SK-N-SH (cell line): Measurements from ENCODE around the gene PIH1D1. TPM values are rescaled to one million over a fixed set of nuclear protein-coding genes. Genes with fewer than 3 reads are reported as not detected.

Experiments
- CTCF ChIA-PET: fragments of 300-600, 350-600 bp; formaldehyde crosslinking; extraction: SDS; loops from one replicate; lab custom pipeline; 2021; lab: Yijun Ruan, JAX
- POLR2A ChIA-PET: fragments of 350-600 bp; sonication (Branson Sonifier 250); formaldehyde crosslinking; extraction: SDS; loops from one replicate; lab custom pipeline; 2020; ENCODE audit warnings: antibody characterized with exemption, inconsistent platforms; lab: Yijun Ruan, JAX
- DNase-seq: peaks from one replicate; pipeline ENCODE4 v3.0.0; 2012
- H2AFZ ChIP-seq: fragments of 200-600 bp; sonication (generic); 2 replicates; pipeline ENCODE4 v1.8.1; 2016; ENCODE audit warnings: antibody characterized with exemption, mild to moderate bottlenecking, low read depth
- H3F3A ChIP-seq: fragments of 200-600 bp; sonication (generic); replicated peaks from 2 replicates; pipeline ENCODE3; 2016; ENCODE audit warnings: antibody characterized with exemption, mild to moderate bottlenecking; ENCODE audit not compliant: insufficient read depth
- H3K27ac ChIP-seq, 2 experiments: fragments of 200-500 bp in 1 of 2; fragments of 200-600 bp in 1 of 2; sonication (Bioruptor generic) in 1 of 2; sonication (generic), shearing (Covaris generic) in 1 of 2; 2 replicates each; pipeline versions ENCODE4 v1.5.1 to v1.6.1; 2014 to 2016; ENCODE audit warnings: low read depth in 2 of 2, inconsistent platforms in 1 of 2, low read length in 1 of 2, mild to moderate bottlenecking in 1 of 2, mixed read lengths in 1 of 2
- H3K27me3 ChIP-seq: fragments of 200-600 bp; sonication (generic), shearing (Covaris generic); 2 replicates; pipeline ENCODE4 v1.6.1; 2016; ENCODE audit warnings: mixed run types; ENCODE audit not compliant: insufficient read depth
- H3K36me3 ChIP-seq, 2 experiments: fragments of 200-500 bp in 1 of 2; fragments of 200-600 bp in 1 of 2; sonication (Bioruptor generic) in 1 of 2; sonication (generic) in 1 of 2; replicated peaks in 1 of 2; 2 replicates each; pipeline versions ENCODE3 to v1.5.1; 2014 to 2016; ENCODE audit warnings: low read length in 1 of 2, mild to moderate bottlenecking in 1 of 2; ENCODE audit not compliant: insufficient read depth in 2 of 2, control insufficient read depth in 1 of 2
- H3K4me1 ChIP-seq, 2 experiments: fragments of 200-500 bp in 1 of 2; fragments of 200-600 bp in 1 of 2; sonication (Bioruptor generic) in 1 of 2; sonication (generic), shearing (Covaris generic) in 1 of 2; 2 replicates each; pipeline versions ENCODE4 v1.5.1 to v1.6.1; 2014 to 2016; ENCODE audit warnings: low read depth in 1 of 2, low read length in 1 of 2, mixed run types in 1 of 2; ENCODE audit not compliant: insufficient read depth in 2 of 2, control insufficient read depth in 1 of 2
- H3K4me2 ChIP-seq: fragments of 200-600 bp; sonication (generic), shearing (Covaris generic); 2 replicates; pipeline ENCODE4 v1.6.1; 2017; ENCODE audit warnings: mixed run types
- H3K4me3 ChIP-seq, 2 experiments: fragments of 200-500 bp in 1 of 2; fragments of 200-600 bp in 1 of 2; sonication (Bioruptor generic) in 1 of 2; sonication (generic), shearing (Covaris generic) in 1 of 2; 2 replicates each; pipeline versions ENCODE4 v1.5.1 to v1.8.1; 2014 to 2016; ENCODE audit warnings: low read depth in 2 of 2, inconsistent platforms in 1 of 2, low read length in 1 of 2, mild to moderate bottlenecking in 1 of 2, mixed read lengths in 1 of 2, moderate library complexity in 1 of 2
- H3K79me2 ChIP-seq: fragments of 200-600 bp; sonication (generic); 2 replicates; pipeline ENCODE4 v1.8.1; 2017; ENCODE audit warnings: mild to moderate bottlenecking; ENCODE audit not compliant: insufficient read depth
- H3K9ac ChIP-seq: fragments of 200-600 bp; sonication (generic); 2 replicates; pipeline ENCODE4 v1.6.1; 2017; ENCODE audit warnings: mixed run types
- H3K9me2 ChIP-seq: fragments of 200-600 bp; sonication (generic); 2 replicates; pipeline ENCODE4 v1.6.1; 2017; ENCODE audit warnings: mixed run types
- H3K9me3 ChIP-seq: fragments of 200-600 bp; sonication (generic); 2 replicates; pipeline ENCODE4 v1.6.1; 2017; ENCODE audit warnings: mixed run types, mild to moderate bottlenecking, moderate library complexity
- H4K20me1 ChIP-seq: fragments of 200-600 bp; sonication (generic); 2 replicates; pipeline ENCODE4 v1.6.1; 2017; ENCODE audit warnings: mild to moderate bottlenecking, mixed run types; ENCODE audit not compliant: insufficient read depth
- NRF1 ChIP-seq: IDR thresholded peaks from 2 replicates; pipeline ENCODE4 v1.6.1; 2012; ENCODE audit warnings: low read depth, mild to moderate bottlenecking, low read length
- RAD21 ChIP-seq: IDR thresholded peaks from 2 replicates; pipeline ENCODE4 v1.6.1; 2012; ENCODE audit warnings: mild to moderate bottlenecking, low read length
- TAF1 ChIP-seq: IDR thresholded peaks from 2 replicates; pipeline ENCODE4 v1.6.1; 2012; ENCODE audit warnings: low read depth, mild to moderate bottlenecking, low read length, moderate library complexity, borderline replicate concordance
- WGBS: methylation state at CpG from one replicate; pipeline ENCODE4 v1.1.6; 2017; ENCODE audit warnings: low lambda C conversion rate; 5-methylcytosine and 5-hydroxymethylcytosine counted together
- polyA plus RNA-seq, 3 experiments: library from polyadenylated mRNA; depleted of rRNA; stranded (reverse); fragments of >200 nt; gene quantifications; 2 replicates each; pipeline ENCODE4 v1.2.3, GENCODE V29; 2012
- TF ChIP-seq, protein P1 (sequence below): fragments of 150-350 bp; IDR thresholded peaks from 2 replicates; pipeline ENCODE4 v1.6.1; 2016; ENCODE audit warnings: mild to moderate bottlenecking, low read depth, low read length
- TF ChIP-seq, protein P2 (sequence below): IDR thresholded peaks from 2 replicates; pipeline ENCODE4 v1.4.0; 2012; ENCODE audit warnings: low read depth, borderline replicate concordance
- TF ChIP-seq, protein P3 (sequence below): fragments of 200-600 bp; sonication (generic); IDR thresholded peaks from 2 replicates; pipeline ENCODE4 v1.6.1; 2017; ENCODE audit warnings: antibody characterized with exemption, mild to moderate bottlenecking, moderate library complexity

PIH1D1 gene
- polyA plus RNA-seq, 1 of the 3 experiments (the other 2 are of a cell fraction) = 157 TPM

DNA sequence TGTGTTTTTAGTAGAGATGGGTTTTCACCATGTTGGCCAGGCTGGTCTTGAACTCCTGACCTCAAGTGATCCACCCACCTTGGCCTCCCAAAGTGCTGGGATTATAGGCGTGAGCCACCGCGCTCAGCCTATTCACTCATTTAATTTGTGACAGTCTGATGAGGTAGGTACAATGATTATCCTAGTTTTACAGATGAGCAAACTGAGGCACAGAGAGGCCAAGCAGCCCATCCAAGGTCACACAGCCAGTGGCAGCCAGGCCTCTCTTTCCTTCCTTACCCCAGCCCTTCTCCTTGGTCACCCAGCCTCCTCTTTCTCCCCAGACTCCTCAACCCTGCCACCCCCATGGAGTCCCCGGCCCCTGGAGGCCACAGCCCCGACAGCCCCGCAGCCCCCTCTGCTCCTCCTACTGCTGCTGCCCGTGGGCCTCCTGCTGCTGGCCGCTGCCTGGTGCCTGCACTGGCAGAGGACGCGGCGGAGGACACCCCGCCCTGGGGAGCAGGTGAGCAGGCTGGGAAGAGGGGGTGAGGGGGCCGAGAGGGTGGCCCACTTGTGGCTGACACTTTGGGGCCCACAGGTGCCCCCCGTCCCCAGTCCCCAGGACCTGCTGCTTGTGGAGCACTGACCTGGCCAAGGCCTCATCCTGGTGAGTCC is 28.5 kb upstream of the PIH1D1 start (continued):
- TF ChIP-seq, protein P1, sequence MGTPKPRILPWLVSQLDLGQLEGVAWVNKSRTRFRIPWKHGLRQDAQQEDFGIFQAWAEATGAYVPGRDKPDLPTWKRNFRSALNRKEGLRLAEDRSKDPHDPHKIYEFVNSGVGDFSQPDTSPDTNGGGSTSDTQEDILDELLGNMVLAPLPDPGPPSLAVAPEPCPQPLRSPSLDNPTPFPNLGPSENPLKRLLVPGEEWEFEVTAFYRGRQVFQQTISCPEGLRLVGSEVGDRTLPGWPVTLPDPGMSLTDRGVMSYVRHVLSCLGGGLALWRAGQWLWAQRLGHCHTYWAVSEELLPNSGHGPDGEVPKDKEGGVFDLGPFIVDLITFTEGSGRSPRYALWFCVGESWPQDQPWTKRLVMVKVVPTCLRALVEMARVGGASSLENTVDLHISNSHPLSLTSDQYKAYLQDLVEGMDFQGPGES = no peak
- TF ChIP-seq, protein P2, sequence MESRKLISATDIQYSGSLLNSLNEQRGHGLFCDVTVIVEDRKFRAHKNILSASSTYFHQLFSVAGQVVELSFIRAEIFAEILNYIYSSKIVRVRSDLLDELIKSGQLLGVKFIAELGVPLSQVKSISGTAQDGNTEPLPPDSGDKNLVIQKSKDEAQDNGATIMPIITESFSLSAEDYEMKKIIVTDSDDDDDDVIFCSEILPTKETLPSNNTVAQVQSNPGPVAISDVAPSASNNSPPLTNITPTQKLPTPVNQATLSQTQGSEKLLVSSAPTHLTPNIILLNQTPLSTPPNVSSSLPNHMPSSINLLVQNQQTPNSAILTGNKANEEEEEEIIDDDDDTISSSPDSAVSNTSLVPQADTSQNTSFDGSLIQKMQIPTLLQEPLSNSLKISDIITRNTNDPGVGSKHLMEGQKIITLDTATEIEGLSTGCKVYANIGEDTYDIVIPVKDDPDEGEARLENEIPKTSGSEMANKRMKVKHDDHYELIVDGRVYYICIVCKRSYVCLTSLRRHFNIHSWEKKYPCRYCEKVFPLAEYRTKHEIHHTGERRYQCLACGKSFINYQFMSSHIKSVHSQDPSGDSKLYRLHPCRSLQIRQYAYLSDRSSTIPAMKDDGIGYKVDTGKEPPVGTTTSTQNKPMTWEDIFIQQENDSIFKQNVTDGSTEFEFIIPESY = no peak

DNA sequence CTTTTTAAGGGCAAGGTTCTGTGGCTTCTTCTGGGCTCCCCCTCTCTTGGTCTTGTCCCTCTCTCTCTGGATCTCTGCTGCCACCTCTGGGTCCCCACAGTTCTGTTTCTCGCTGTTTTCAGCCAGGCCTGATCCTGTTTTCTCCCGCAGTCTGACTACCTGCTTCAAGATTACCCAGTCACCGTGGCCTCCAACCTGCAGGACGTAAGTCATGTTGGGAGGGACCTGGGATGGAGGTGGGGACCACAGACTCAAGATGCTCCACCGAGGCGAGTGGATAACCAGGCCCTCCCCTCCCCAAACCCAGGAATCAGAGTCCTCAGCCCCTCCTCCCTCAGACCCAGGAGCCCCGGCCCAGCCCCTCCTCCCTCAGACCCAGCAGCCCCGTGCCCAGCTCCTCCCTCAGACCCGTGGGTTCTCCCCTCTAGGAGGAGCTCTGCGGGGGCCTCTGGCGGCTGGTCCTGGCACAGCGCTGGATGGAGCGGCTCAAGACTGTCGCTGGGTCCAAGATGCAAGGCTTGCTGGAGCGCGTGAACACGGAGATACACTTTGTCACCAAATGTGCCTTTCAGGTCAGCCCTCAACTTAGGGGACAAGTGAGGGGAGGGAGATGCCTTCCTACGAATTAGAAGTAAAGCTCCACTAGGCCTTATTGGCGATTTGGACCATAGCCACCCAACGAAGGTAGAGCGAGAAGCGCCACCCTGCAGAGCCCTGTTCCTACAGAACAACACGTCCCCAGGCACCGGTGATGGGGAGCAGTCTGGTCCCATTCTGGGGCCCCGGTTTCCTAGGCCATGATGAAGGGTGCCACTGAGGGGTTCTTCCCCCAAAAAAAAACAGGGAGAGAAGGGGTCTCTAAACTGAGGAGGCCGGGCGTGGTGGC is 24.6 kb upstream of the PIH1D1 start:
- peaks cover 3% of the 10 kb centered on the region for H3F3A ChIP-seq
- H3K36me3 ChIP-seq = no peaks in the 10 kb centered on the region
- H3K9ac ChIP-seq = no peak overlapping the region
- TF ChIP-seq NRF1 (no peak), TAF1 (no peak), RAD21 (peak; percentile 22)
- TF ChIP-seq, protein P3, sequence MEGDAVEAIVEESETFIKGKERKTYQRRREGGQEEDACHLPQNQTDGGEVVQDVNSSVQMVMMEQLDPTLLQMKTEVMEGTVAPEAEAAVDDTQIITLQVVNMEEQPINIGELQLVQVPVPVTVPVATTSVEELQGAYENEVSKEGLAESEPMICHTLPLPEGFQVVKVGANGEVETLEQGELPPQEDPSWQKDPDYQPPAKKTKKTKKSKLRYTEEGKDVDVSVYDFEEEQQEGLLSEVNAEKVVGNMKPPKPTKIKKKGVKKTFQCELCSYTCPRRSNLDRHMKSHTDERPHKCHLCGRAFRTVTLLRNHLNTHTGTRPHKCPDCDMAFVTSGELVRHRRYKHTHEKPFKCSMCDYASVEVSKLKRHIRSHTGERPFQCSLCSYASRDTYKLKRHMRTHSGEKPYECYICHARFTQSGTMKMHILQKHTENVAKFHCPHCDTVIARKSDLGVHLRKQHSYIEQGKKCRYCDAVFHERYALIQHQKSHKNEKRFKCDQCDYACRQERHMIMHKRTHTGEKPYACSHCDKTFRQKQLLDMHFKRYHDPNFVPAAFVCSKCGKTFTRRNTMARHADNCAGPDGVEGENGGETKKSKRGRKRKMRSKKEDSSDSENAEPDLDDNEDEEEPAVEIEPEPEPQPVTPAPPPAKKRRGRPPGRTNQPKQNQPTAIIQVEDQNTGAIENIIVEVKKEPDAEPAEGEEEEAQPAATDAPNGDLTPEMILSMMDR = peak; percentile 43
- TF ChIP-seq, all 33 proteins: peak for 2
- 64% methylated on average over 18 of the region's 27 CpGs for WGBS
- H3K9me2 ChIP-seq = no peaks in the 10 kb centered on the region
- no peaks in the 10 kb centered on the region for H3K27me3 ChIP-seq
- ChIA-PET CTCF (interaction anchor here (0.6 to 1.8 kb wide), 13 partner anchors 9 to 243 kb away, joined by 3 to 7 read pairs (median 4); partner anchors contain the start of genes NOSIP and PIH1D1), POLR2A (interaction anchor here (1.0 to 1.2 kb wide), 2 partner anchors 20 to 104 kb away, joined by 3 read pairs; partner anchors contain the start of gene RPS11)
- no peak overlapping the region for H2AFZ ChIP-seq
- no peaks in the 10 kb centered on the region for H3K9me3 ChIP-seq
- no peak overlapping the region; a peak in 1 of 4 replicates for H3K4me3 ChIP-seq
- H3K27ac ChIP-seq = no peak overlapping the region
- H4K20me1 ChIP-seq = no peaks in the 10 kb centered on the region
- peak; percentile 74 for DNase-seq
- H3K79me2 ChIP-seq = no peaks in the 10 kb centered on the region
- no peak overlapping the region; the same call in 1 of the 2 replicates for H3K4me2 ChIP-seq
- peaks cover 0 to 5% of the 10 kb centered on the region in 2 experiments; a peak in 2 of 4 replicates for H3K4me1 ChIP-seq
